ENCODE measurements around the gene NUAK2. TPM values are rescaled to one million over a fixed set of nuclear protein-coding genes. Genes with fewer than 3 reads are reported as not detected.

NUAK2 gene
- total and polyA plus RNA-seq, 2 donors (not counting 3 experiments of a cell fraction or from before 2014, with no cell fraction given) = 1.8 to 2.5 TPM

- BruUV-seq (replicated peaks) = no TSS peak
Measured at GRCh38 chr1:205296154-205296553, 25.4 kb downstream of the NUAK2 start.

More at GRCh38 chr1:205296154-205296553, 25.4 kb downstream of the NUAK2 start:
- H3K79me2 ChIP-seq (ENCODE audit: control insufficient read depth, insufficient read depth, low read length) = no peaks in the 10 kb centered on the region
- H4K20me1 ChIP-seq (replicated peaks; ENCODE audit: control insufficient read depth, extremely low read depth, insufficient read depth, low read length) = no peaks in the 10 kb centered on the region
- POLR2A ChIA-PET = no interaction called here
- H3K9me1 ChIP-seq (replicated peaks; ENCODE audit: control insufficient read depth, extremely low read depth, insufficient read depth, low read length) = no peaks in the 10 kb centered on the region
- dilution Hi-C loops (cut with MboI; ENCODE audit: extremely low pct_ligation_motif_present, low sequenced_read_pairs) (no loop called here), intact Hi-C loops (cut with micrococcal nuclease) (no loop called here)
- H3K9ac ChIP-seq (replicated peaks; ENCODE audit: extremely low read depth, insufficient read depth, low read length) = no peak overlapping the region
- no peak for TF ChIP-seq MAX (IDR thresholded peaks at IDR 0.05; ENCODE audit: insufficient read depth, insufficient read length)
- TF ChIP-seq FOS (IDR thresholded peaks at IDR 0.05; ENCODE audit: borderline replicate concordance, insufficient read depth, low read length) = no peak
- no peak for TF ChIP-seq POLR2A (IDR thresholded peaks at IDR 0.05; ENCODE audit: low read depth, low read length)
- no peak for TF ChIP-seq CTCF (IDR thresholded peaks at IDR 0.05; ENCODE audit: extremely low read depth in 1 of 2, insufficient read depth in 1 of 2, low read depth in 1 of 2, low read length in 2 of 2)
- TF ChIP-seq MYC (IDR thresholded peaks at IDR 0.05; ENCODE audit: low read depth, low read length) = no peak
- TF ChIP-seq POLR2AphosphoS5 (IDR thresholded peaks at IDR 0.05; ENCODE audit: insufficient read depth, low read depth, low read length) = no peak
- TF ChIP-seq JUN (IDR thresholded peaks at IDR 0.05; ENCODE audit: borderline replicate concordance, insufficient read depth, insufficient read length, low read depth) = no peak
- no peak for TF ChIP-seq EZH2 (IDR thresholded peaks at IDR 0.05; ENCODE audit: borderline replicate concordance, low read depth, low read length, severe bottlenecking)
- TF ChIP-seq GATA2 (IDR thresholded peaks at IDR 0.05; ENCODE audit: insufficient read depth, insufficient read length, low read depth, low read length) = no peak
- DNase-seq (ENCODE audit: low read depth, low spot score) = no peak
- H3K27me3 ChIP-seq (ENCODE audit: control insufficient read depth in 2 of 2, insufficient read depth in 2 of 2, low read length in 2 of 2) = no peaks in the 10 kb centered on the region
- no peak for FAIRE-seq
- no peak overlapping the region for H3K4me3 ChIP-seq (replicated peaks in 1 of 3; ENCODE audit: insufficient read depth in 1 of 3, low read depth in 1 of 3, low read length in 3 of 3)
- CTCF ChIA-PET = interaction anchor here (3.4 to 6.9 kb wide), 2 partner anchors 22 to 23 kb away, joined by 36 to 49 read pairs; partner anchors contain the start of gene NUAK2
- H3K36me3 ChIP-seq (ENCODE audit: control insufficient read depth in 2 of 2, extremely low read depth in 1 of 2, insufficient read depth in 2 of 2, low read length in 2 of 2) = no peaks in the 10 kb centered on the region
- no peak overlapping the region for H3K27ac ChIP-seq (ENCODE audit: insufficient read depth, low read depth, low read length)
- no peak overlapping the region for H2AFZ ChIP-seq (ENCODE audit: low read depth, low read length)
- H3K4me1 ChIP-seq (ENCODE audit: control insufficient read depth, extremely low read depth, insufficient read depth, low read length) = peaks cover 30% of the 10 kb centered on the region
- H3K4me2 ChIP-seq (ENCODE audit: insufficient read depth, low read length) = no peak overlapping the region
- H3K9me3 ChIP-seq (replicated peaks; ENCODE audit: control insufficient read depth, insufficient read depth, low read length) = no peaks in the 10 kb centered on the region
